ENCODE data around the gene BCAN.

BCAN gene

DNA sequence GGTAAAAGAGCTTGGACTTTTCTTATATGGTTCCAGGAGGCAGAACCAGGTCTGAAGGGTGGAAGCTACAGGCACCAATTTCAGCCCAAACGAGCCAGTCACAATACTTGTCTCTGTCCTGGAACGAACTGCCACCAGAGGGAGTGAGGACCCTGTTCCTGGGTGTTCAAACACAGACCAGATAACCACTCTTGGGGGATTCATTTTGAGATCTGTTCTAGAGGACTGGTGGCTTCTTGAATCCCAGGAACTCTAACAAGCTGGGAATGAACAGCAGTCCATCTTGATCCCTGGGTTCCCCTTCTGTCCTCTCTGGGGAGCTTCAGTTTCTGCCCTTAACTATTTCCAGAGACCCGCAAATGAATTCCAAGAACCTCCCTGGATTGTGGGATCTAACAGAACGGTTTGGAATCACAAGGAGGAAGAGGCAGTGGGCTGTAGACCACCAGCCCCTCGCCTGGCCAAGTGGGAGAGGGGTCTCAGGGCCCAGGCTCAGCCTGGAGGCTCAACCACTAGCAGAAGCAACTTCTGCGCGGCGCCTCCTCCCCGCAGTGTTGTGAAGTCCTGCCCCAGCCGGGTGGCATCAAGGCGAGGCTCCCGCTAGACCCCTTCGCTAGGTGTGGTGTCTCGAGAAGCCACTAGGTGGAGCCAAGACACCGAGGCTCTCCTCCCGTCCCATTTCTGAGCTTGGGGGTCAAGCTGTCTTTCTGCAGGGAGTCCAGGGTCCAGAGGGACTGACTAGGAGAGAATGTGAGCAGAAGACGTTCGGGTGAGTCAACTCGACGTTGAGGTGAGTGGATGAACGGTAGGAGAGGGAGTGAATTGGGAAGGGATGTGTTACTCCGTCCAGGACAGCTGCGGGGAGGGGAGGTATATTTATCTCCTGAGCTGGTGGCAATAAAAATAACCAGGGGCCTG is 47.4 kb downstream of the BCAN start:
- H3K9ac ChIP-seq (ENCODE audit: insufficient read length): no peak overlapping the region
- H3K9me3 ChIP-seq (ENCODE audit: low read depth, low read length): no peaks in the 10 kb centered on the region
- TF ChIP-seq FOXP2 (optimal IDR thresholded peaks at IDR 0.05; ENCODE audit: control extremely low read depth, extremely low read length, insufficient read depth) (no peak), POLR2AphosphoS5 (IDR thresholded peaks at IDR 0.05; ENCODE audit: borderline replicate concordance, low read depth, low read length) (no peak), EZH2 (IDR thresholded peaks at IDR 0.05) (no peak)
- no peaks in the 10 kb centered on the region for H3K36me3 ChIP-seq (ENCODE audit: insufficient read depth, low read length)
- H3K27ac ChIP-seq: no peak overlapping the region
- H3K4me3 ChIP-seq: peak overlapping the region; percentile 71
- peak; percentile 34 for DNase-seq (ENCODE audit: low read depth, low spot score)

DNA sequence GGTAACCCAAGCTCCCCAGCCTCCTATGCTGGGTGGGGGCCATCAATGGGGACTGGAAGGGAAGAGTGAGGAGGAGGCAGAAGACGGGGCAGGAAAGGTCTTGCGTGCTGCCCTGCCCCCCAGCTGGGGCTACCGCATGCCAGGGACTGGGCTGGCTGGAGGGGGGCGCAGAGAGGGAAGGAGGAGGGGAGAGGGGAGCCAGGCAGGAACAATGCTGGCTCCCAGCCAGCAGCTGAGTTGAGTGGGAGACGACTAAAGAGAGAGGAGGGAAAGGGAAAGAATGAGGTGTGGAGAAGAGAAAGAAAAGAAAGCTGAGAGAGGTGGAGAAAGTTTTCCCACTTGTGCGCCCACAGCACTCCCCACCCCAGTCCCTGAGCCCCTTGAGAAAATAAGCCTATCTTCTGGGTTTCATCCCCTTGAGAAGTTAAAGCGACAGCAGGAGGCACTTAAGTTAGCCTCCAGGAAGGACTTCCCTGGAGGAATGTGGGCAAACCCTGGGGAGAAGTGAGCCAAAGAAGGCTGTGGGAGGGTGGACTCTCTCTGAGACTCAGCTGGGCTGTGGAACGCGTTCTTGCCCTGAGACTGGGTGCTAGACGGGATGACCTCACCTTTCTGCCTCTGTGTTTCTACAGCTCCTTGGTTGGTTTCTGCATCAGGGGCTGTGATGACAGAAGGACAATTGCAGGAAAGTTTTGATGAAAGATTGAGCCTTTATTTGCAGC is 48.2 kb downstream of the BCAN start:
- no peaks in the 10 kb centered on the region for H3K36me3 ChIP-seq (ENCODE audit: insufficient read depth, low read length)
- peak overlapping the region; percentile 71 for H3K4me3 ChIP-seq
- H3K27ac ChIP-seq: no peak overlapping the region
- TF ChIP-seq FOXP2 (optimal IDR thresholded peaks at IDR 0.05; ENCODE audit: control extremely low read depth, extremely low read length, insufficient read depth): no peak
- no peak for TF ChIP-seq EZH2 (IDR thresholded peaks at IDR 0.05)
- no peak for TF ChIP-seq POLR2AphosphoS5 (IDR thresholded peaks at IDR 0.05; ENCODE audit: borderline replicate concordance, low read depth, low read length)
- no peaks in the 10 kb centered on the region for H3K9me3 ChIP-seq (ENCODE audit: low read depth, low read length)
- DNase-seq (ENCODE audit: low read depth, low spot score): no peak
- H3K9ac ChIP-seq (ENCODE audit: insufficient read length): no peak overlapping the region

DNA sequence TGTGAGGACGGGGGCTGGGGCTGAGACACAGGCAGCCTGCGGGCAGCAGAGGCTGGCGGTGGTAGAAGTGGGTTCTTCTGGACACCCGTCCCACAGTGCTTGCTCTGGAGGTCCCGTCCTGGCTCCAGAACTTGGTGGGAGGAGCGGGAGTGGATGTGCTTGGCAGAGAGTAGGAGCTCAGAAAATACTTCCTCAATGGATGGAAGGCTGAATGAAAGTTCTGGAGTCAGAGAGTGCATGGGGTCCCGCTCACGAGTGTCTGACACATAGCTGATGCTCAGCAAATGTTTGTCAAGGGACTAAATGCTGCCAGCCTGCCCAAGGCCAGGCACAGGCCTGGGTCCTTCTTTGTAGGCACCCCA is 48.7 kb downstream of the BCAN start:
- DNase-seq (ENCODE audit: low read depth, low spot score): no peak
- Histone ChIP-seq H3K9ac (ENCODE audit: insufficient read length) (no peak overlapping the region), H3K4me3 (no peak overlapping the region), H3K36me3 (ENCODE audit: insufficient read depth, low read length) (no peaks in the 10 kb centered on the region), H3K9me3 (ENCODE audit: low read depth, low read length) (no peaks in the 10 kb centered on the region), H3K27ac (no peak overlapping the region)
- TF ChIP-seq FOXP2 (optimal IDR thresholded peaks at IDR 0.05; ENCODE audit: control extremely low read depth, extremely low read length, insufficient read depth) (no peak), POLR2AphosphoS5 (IDR thresholded peaks at IDR 0.05; ENCODE audit: borderline replicate concordance, low read depth, low read length) (no peak), EZH2 (IDR thresholded peaks at IDR 0.05) (no peak)

GRCh38 chr1:156691191-156691590 is 49.3 kb downstream of the BCAN start:
- Histone ChIP-seq H3K9ac (ENCODE audit: insufficient read length) (no peak overlapping the region), H3K36me3 (ENCODE audit: insufficient read depth, low read length) (no peaks in the 10 kb centered on the region), H3K4me3 (no peak overlapping the region), H3K27ac (no peak overlapping the region), H3K9me3 (ENCODE audit: low read depth, low read length) (no peaks in the 10 kb centered on the region)
- TF ChIP-seq POLR2AphosphoS5 (IDR thresholded peaks at IDR 0.05; ENCODE audit: borderline replicate concordance, low read depth, low read length) (no peak), FOXP2 (optimal IDR thresholded peaks at IDR 0.05; ENCODE audit: control extremely low read depth, extremely low read length, insufficient read depth) (no peak), EZH2 (IDR thresholded peaks at IDR 0.05) (no peak)
- DNase-seq (ENCODE audit: low read depth, low spot score): no peak

DNA sequence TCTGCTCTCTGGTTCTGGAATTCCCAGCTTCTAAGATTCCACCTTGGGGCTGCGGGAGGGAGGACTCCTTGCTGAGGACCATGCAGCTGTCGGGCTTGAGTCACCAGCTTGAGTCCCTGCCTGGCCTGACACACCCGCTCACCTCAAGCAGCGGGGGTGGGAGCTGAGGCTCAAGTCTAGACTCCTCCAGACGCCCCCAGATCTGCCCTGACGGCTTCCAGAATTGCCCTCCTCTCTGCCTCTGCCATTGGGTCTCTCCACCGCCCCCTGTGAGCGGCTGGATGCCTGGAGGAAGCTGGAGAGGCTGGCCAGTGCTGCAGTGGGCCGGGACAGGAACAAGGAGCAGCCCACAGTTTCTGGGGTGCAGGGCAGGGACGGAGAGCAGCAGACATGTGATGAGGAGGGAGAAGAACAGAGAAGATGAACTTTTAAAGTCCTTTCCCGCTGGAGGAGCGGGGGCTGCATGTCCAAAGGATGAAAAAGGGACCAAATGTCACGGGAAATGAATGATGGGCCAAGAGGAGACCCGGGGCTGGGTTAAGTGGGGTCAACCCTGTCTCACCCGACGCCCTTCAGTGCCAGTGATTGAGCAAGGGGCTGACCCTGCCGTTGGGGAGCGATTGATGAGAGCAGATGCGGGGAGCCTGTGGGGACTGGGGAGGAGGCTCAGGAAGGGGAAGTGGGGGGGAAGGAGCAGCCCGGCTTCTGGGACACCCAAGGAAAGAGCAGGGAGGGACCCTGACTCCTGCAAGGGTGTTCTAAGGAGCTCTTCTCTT is 49.9 kb downstream of the BCAN start:
- H3K9me3 ChIP-seq (ENCODE audit: low read depth, low read length): no peaks in the 10 kb centered on the region
- no peaks in the 10 kb centered on the region for H3K36me3 ChIP-seq (ENCODE audit: insufficient read depth, low read length)
- DNase-seq (ENCODE audit: low read depth, low spot score): no peak
- no peak overlapping the region for H3K27ac ChIP-seq
- no peak overlapping the region for H3K4me3 ChIP-seq
- TF ChIP-seq POLR2AphosphoS5 (IDR thresholded peaks at IDR 0.05; ENCODE audit: borderline replicate concordance, low read depth, low read length) (no peak), EZH2 (IDR thresholded peaks at IDR 0.05) (no peak), FOXP2 (optimal IDR thresholded peaks at IDR 0.05; ENCODE audit: control extremely low read depth, extremely low read length, insufficient read depth) (no peak)
- no peak overlapping the region for H3K9ac ChIP-seq (ENCODE audit: insufficient read length)

DNA sequence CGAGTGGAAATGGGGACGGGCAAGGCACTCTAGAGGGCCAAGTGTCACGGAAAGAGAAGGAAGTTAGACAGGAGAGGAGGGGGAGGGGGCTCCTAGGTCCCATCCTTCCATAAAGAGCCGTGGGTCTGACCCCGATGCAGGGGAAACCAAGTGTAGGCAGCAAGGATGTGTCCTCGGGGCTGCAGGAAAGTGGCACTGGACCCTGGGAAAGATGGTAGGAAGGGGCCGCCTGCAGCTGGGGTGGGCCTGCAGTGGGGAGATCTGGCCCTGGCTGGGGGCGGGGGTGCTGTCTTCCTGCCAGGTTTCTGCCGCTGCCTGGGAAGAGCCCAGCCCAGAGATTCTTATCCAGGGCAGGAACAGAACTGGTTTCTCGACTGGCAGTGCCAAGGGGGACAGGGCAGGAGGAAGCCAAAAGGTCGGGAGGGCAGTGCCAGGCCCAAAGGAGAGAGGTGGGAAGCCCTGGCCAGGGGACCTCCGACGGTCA is 50.6 kb downstream of the BCAN start:
- no peaks in the 10 kb centered on the region for H3K36me3 ChIP-seq (ENCODE audit: insufficient read depth, low read length)
- H3K4me3 ChIP-seq: no peak overlapping the region
- no peaks in the 10 kb centered on the region for H3K9me3 ChIP-seq (ENCODE audit: low read depth, low read length)
- DNase-seq (ENCODE audit: low read depth, low spot score): no peak
- H3K27ac ChIP-seq: no peak overlapping the region
- no peak overlapping the region for H3K9ac ChIP-seq (ENCODE audit: insufficient read length)
- TF ChIP-seq EZH2 (IDR thresholded peaks at IDR 0.05) (no peak), FOXP2 (optimal IDR thresholded peaks at IDR 0.05; ENCODE audit: control extremely low read depth, extremely low read length, insufficient read depth) (no peak), POLR2AphosphoS5 (IDR thresholded peaks at IDR 0.05; ENCODE audit: borderline replicate concordance, low read depth, low read length) (no peak)

DNA sequence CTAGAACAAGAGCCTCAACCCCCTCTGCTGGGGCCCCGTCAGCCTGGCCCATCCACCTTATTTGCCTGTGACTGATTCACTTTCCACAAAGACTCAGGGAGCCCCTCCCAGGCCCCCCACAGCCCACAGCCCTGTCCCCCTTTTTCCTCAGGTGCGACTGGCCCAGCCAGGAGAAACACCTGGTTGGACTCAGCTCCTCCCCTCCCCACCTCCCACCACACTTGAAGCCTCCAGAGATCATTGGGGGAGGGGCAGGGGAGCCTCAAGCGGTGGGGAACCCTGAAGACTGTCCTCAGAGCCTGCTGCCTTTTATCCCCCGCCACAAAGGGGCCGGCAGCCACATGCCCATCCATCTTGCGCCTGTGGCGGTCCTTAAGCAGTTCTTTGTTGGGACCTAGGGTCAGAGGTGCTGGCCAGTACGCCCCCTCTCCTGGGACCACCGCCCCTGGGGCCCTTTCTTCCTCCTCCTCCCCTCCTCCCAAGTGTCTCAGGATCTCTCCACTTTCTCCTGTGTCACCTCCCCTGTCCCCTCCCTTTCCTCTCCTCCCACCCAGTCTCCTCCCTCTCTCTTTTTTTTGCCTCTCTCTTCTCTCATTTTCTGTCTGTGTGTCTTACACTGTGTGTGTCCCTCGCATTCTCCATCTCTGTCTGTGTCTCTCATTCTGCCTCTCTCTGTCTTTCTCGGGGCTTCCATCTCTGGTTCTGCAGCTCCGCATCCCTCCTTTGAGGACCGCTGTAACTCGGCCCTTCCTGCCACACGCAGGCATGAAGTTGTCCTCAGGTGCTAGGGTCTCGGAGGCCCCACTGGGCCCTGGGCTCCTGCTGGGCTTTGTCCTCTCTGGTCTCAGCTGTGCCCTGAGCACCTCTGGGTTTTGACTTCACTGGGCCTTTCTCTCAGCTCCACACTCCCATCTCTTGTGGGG is 51.3 kb downstream of the BCAN start:
- Histone ChIP-seq H3K9ac (ENCODE audit: insufficient read length) (peak overlapping the region; percentile 20), H3K27ac (no peak overlapping the region), H3K4me3 (peak overlapping the region; percentile 22; the same call in 1 of the 2 replicates), H3K9me3 (ENCODE audit: low read depth, low read length) (no peaks in the 10 kb centered on the region), H3K36me3 (ENCODE audit: insufficient read depth, low read length) (no peaks in the 10 kb centered on the region)
- no peak for DNase-seq (ENCODE audit: low read depth, low spot score)
- no peak for TF ChIP-seq EZH2 (IDR thresholded peaks at IDR 0.05)
- TF ChIP-seq POLR2AphosphoS5 (IDR thresholded peaks at IDR 0.05; ENCODE audit: borderline replicate concordance, low read depth, low read length): no peak
- TF ChIP-seq FOXP2 (optimal IDR thresholded peaks at IDR 0.05; ENCODE audit: control extremely low read depth, extremely low read length, insufficient read depth): no peak

Measured in SK-N-MC (cell line).